HFF-Myc (cell line): Measurements from ENCODE around the gene IGDCC3.
"Not testable (repeated sequence)": the region's sequence is repeated elsewhere in the genome, so short reads cannot be mapped to it uniquely, and the experiment has no call there.

Experiments used
- DNase-seq: peaks from one replicate; pipeline ENCODE4 v3.0.0-alpha.2; 2011; ENCODE audit warnings: low read depth; ENCODE audit errors: extremely low read depth
- H3K4me3 ChIP-seq: replicated peaks from 2 replicates; pipeline ENCODE4 v1.5.1; 2011; ENCODE audit warnings: low read depth, mild to moderate bottlenecking, control low read depth, low read length
- TF ChIP-seq, protein P1 (sequence below): IDR thresholded peaks from 2 replicates; pipeline ENCODE4 v1.5.1; 2012; ENCODE audit warnings: mild to moderate bottlenecking, low read depth, low read length, control low read depth; ENCODE audit errors: missing control alignments

The IGDCC3 gene

DNA sequence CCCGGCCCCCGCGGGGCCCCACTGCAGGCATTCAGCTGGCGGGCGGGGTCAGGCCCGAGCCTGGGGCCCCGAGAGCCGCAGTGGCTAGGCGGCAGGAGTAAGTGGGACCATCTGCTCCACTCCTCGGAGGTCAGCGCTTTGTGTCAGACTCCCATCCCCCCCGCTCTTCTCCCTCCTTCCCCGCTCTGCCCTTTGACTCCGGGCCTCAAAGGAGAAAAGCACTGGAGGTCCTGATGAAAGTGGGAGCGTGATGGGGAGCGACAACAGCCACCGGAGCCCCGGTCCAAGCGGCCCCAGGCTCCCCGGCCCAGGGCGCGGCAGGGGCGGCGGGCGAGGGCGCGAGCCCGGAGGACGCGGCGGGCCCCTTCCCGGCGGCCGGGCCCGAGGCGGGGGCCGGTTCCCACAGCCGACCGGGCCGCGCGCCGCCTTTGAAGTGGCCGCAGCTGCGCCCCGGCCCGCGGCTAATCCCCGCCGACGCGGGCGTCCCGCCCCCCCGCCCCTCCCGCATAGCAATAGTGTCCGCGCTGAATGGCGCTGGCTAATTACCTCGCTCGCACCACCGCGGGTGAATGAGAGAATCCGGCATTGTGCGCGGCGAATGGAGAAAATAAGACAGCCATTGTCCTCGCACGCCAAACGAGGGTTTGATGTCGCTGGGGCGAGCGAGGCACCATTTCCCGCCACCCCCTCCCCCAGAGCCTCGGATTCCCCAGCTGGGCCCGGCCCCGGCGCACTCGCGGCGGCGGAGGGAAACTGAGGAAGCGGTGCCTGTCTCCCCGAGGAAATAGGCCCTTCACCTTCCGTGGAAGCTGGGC lies 22.4 kb downstream of the IGDCC3 start:
- DNase-seq: no peak
- H3K4me3 ChIP-seq: peak overlapping the region; percentile 37
- TF ChIP-seq, protein P1, sequence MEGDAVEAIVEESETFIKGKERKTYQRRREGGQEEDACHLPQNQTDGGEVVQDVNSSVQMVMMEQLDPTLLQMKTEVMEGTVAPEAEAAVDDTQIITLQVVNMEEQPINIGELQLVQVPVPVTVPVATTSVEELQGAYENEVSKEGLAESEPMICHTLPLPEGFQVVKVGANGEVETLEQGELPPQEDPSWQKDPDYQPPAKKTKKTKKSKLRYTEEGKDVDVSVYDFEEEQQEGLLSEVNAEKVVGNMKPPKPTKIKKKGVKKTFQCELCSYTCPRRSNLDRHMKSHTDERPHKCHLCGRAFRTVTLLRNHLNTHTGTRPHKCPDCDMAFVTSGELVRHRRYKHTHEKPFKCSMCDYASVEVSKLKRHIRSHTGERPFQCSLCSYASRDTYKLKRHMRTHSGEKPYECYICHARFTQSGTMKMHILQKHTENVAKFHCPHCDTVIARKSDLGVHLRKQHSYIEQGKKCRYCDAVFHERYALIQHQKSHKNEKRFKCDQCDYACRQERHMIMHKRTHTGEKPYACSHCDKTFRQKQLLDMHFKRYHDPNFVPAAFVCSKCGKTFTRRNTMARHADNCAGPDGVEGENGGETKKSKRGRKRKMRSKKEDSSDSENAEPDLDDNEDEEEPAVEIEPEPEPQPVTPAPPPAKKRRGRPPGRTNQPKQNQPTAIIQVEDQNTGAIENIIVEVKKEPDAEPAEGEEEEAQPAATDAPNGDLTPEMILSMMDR: no peak

DNA sequence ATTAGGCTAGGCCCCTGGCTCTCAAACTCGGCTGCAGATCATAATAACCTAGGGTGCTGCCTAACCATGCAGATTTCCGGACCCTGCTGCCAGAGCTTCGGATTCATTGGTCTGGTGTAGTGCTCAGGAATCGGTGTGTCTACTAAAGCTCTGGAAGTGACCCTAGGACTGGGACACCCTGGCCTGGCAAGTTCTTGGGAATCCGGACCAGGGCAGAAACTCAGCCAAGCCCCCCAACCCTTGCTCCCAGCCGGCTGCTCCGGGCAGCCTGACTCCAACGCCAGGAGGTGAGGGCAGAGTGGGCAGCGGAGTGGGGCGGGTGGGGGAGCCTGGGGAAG lies 23.0 kb downstream of the IGDCC3 start:
- no peak for DNase-seq
- TF ChIP-seq, protein P1: no peak
- H3K4me3 ChIP-seq: no peak overlapping the region

DNA sequence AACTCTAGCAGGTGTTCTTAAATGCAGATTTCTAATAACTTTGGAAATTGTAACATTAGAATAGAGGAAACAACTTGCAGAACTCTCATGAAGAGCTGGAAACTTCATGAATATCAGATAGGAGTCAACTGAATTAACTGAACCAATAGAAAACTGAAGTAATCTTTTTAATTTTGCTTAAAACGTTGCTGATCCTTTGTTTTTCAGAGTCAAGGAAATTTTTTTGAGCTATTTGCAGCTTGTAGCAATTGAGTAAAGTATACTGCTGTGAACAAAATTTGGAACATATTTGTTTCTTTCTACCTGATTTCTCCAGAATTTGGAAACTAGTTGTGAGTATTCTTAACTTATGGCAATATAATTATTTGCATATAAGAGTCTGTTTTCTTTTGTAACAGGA lies 25.8 kb downstream of the IGDCC3 start:
- not testable (repeated sequence) for H3K4me3 ChIP-seq, DNase-seq

DNA sequence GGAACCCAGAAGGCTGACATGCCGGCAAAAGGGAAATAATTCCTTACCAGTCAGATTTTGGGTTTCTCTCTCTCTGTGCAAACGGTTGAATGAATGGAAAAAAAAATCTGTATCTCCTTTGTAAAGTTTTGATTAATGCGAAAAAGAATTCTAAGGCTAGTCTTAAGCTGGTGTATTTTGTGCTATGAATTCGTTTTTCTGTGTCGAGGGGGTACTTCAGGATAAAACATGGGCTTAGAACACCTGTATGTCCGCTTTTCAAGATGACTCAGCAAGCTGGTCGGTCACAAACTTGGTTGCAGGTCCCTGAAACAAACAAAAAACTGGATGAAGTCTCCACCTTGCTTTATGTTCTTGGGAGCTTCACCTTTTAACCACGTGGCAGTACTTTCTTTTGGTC lies 28.5 kb downstream of the IGDCC3 start:
- no peak overlapping the region for H3K4me3 ChIP-seq
- TF ChIP-seq, protein P1: no peak
- no peak for DNase-seq

DNA sequence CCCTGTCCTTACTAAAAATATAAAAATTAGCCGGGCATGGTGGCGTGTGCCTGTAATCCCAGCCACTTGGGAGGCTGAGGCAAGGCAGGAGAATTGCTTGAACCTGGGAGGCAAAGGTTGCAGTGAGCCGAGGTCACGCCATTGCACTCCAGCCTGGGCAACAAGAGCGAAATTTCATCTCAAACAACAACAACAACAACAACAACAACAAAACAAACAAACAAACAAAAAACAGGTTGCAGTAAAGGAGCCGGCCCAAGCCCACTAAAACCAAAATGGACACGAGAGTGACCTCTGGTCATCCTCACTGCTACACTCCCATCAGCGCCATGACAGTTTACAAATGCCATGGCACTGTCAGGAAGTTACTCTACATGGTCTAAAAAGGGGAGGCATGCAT lies 30.0 kb downstream of the IGDCC3 start:
- not testable (repeated sequence) for DNase-seq

DNA sequence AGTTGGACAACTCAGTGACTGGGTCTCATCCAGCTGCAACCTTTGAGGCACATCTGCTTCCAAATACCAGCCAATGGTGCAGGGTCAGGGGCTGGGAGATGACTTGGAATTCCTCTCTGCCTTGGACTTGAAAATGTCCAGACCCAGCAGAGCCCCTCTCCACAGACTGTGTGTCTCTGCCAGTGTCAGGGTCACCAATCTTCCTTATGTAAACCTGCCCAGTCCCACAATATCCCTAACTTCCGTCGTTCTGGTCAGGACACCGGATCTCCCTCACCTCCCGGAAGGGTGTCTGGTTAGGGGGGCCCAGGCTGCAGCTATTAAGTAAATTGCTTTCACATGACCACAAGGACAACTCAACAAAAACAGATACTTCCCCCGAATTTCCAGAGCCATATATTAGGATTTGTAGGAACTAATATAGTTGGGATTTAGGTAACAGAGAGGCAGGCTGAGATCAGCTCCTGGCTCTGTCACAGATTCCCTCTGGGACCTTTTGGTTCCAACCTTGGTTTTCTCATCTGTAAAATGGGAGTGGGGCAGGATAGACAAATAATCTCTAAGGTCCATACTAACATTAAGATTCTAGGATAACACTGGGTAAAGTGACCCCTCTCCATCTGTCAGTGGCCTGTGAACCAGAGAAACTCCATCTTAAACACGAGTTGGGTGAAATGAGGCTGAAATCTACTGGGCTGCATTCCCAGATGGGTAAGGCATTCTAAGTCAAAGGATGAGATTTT lies 30.8 kb downstream of the IGDCC3 start:
- DNase-seq: no peak
- H3K4me3 ChIP-seq: no peak overlapping the region
- TF ChIP-seq, protein P1: no peak

More for the DNA sequence above, 30.0 kb downstream of the IGDCC3 start:
- H3K4me3 ChIP-seq: not testable (repeated sequence)

DNA sequence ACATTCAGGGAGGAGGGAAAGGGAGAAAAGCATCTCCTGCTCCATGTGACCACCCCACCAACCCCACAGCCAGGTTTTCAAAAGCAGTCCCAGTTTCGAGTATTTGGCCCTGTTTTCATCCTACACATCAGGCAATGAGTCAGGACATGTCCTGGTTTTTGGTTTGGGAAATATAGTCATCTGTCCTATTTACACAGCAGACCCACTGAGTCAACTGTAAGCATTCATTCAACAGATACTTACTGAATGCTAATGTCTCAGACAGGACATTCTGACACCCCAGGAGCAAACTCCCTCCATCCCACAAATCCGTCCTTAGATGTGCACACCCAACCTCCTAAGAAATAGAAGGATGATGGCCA lies 32.9 kb downstream of the IGDCC3 start:
- H3K4me3 ChIP-seq: no peak overlapping the region
- TF ChIP-seq, protein P1: no peak
- DNase-seq: no peak
